Measurements from ENCODE around the gene C4orf50.

Gene C4orf50

GRCh38 chr4:5963611-5964010 lies 54.6 kb downstream of the C4orf50 start:
- no peak overlapping the region for H3K4me3 ChIP-seq (ENCODE audit: low read length)
- TF ChIP-seq CTCF (conservative IDR thresholded peaks at IDR 0.05; ENCODE audit: low read depth, low read length) = no peak
- DNase-seq (ENCODE audit: low read depth) = no peak

- no peak for TF ChIP-seq CTCF (conservative IDR thresholded peaks at IDR 0.05; ENCODE audit: low read depth, low read length)
- no peak for DNase-seq (ENCODE audit: low read depth)
- no peak overlapping the region for H3K4me3 ChIP-seq (ENCODE audit: low read length)
Observed at GRCh38 chr4:5962416-5962815, 55.8 kb downstream of the C4orf50 start.

GRCh38 chr4:5960252-5960880 lies 57.9 kb downstream of the C4orf50 start:
- no peak for DNase-seq (ENCODE audit: low read depth)
- TF ChIP-seq CTCF (conservative IDR thresholded peaks at IDR 0.05; ENCODE audit: low read depth, low read length) = no peak
- no peak overlapping the region for H3K4me3 ChIP-seq (ENCODE audit: low read length)

GRCh38 chr4:5959211-5959982 lies 58.8 kb downstream of the C4orf50 start:
- DNase-seq (ENCODE audit: low read depth) = no peak
- H3K4me3 ChIP-seq (ENCODE audit: low read length) = no peak overlapping the region
- TF ChIP-seq CTCF (conservative IDR thresholded peaks at IDR 0.05; ENCODE audit: low read depth, low read length) = no peak

GRCh38 chr4:5958199-5958735 lies 60.0 kb downstream of the C4orf50 start:
- no peak for DNase-seq (ENCODE audit: low read depth)
- no peak for TF ChIP-seq CTCF (conservative IDR thresholded peaks at IDR 0.05; ENCODE audit: low read depth, low read length)
- H3K4me3 ChIP-seq (ENCODE audit: low read length) = no peak overlapping the region

- no peak for DNase-seq (ENCODE audit: low read depth)
- H3K4me3 ChIP-seq (ENCODE audit: low read length) = no peak overlapping the region
- no peak for TF ChIP-seq CTCF (conservative IDR thresholded peaks at IDR 0.05; ENCODE audit: low read depth, low read length)
Observed at GRCh38 chr4:5957076-5957475, 61.2 kb downstream of the C4orf50 start.
